Neural cell (in vitro differentiated cells): ENCODE results near the gene SCAI. TPM values are rescaled to one million over a fixed set of nuclear protein-coding genes. Genes with fewer than 3 reads are reported as not detected.
"Not testable (repeated sequence)": the region's sequence is repeated elsewhere in the genome, so short reads cannot be mapped to it uniquely, and the experiment has no call there.

Experiments
- H2AFZ ChIP-seq: fragments of 200-600, 300-800 bp; sonication (generic), shearing (Covaris generic); 2 replicates; pipeline ENCODE4 v1.6.0; 2014; ENCODE audit warnings: low read depth, mild to moderate bottlenecking, antibody characterized with exemption, low read length, moderate library complexity
- H3F3A ChIP-seq: fragments of 200-600 bp; shearing (Covaris generic); 2 replicates; pipeline ENCODE4 v1.6.1; 2016; ENCODE audit warnings: mild to moderate bottlenecking, moderate library complexity, mixed read lengths, antibody characterized with exemption, low read length; ENCODE audit not compliant: insufficient read depth, poor library complexity, severe bottlenecking
- H3K27ac ChIP-seq: fragments of 200-600, 300-800 bp; sonication (generic), shearing (Covaris generic); 2 replicates; pipeline ENCODE4 v1.5.1; 2014; ENCODE audit warnings: mild to moderate bottlenecking, low read length, moderate library complexity
- H3K27me3 ChIP-seq: fragments of 300-800, 200-600 bp; sonication (generic), shearing (Covaris generic); 2 replicates; pipeline ENCODE4 v1.6.0; 2014; ENCODE audit warnings: mild to moderate bottlenecking, low read depth, low read length, moderate library complexity; ENCODE audit not compliant: insufficient read depth
- H3K36me3 ChIP-seq: fragments of 300-800, 200-600 bp; sonication (generic), shearing (Covaris generic); 2 replicates; pipeline ENCODE4 v1.5.1; 2014; ENCODE audit warnings: mild to moderate bottlenecking, antibody characterized with exemption, low read length, moderate library complexity; ENCODE audit not compliant: insufficient read depth
- H3K4me2 ChIP-seq: fragments of 300-800, 200-600 bp; sonication (generic), shearing (Covaris generic); 2 replicates; pipeline ENCODE4 v1.6.0; 2014; ENCODE audit warnings: mild to moderate bottlenecking, low read length
- H3K4me3 ChIP-seq: fragments of 300-800, 200-600 bp; sonication (generic), shearing (Covaris generic); 2 replicates; pipeline ENCODE4 v1.5.1; 2014; ENCODE audit warnings: mild to moderate bottlenecking, low read length, moderate library complexity
- H3K79me2 ChIP-seq: fragments of 200-600 bp; shearing (Covaris generic); replicated peaks from 2 replicates; pipeline ENCODE4 v1.6.0; 2014; ENCODE audit warnings: mild to moderate bottlenecking, low read length, moderate library complexity; ENCODE audit not compliant: insufficient read depth
- H3K9ac ChIP-seq: fragments of 300-800, 200-600 bp; sonication (generic), shearing (Covaris generic); 2 replicates; pipeline ENCODE4 v1.6.1; 2016; ENCODE audit warnings: mild to moderate bottlenecking, low read length, mixed read lengths
- H3K9me2 ChIP-seq: fragments of 200-600 bp; shearing (Covaris generic); 2 replicates; pipeline ENCODE4 v1.6.1; 2016; ENCODE audit warnings: mild to moderate bottlenecking, low read length, mixed read lengths; ENCODE audit not compliant: insufficient read depth
- H3K9me3 ChIP-seq: fragments of 200-600, 300-800 bp; sonication (generic), shearing (Covaris generic); 2 replicates; pipeline ENCODE4 v1.6.1; 2016; ENCODE audit warnings: mild to moderate bottlenecking, mixed run types, low read length, moderate library complexity, mixed read lengths
- H4K20me1 ChIP-seq: fragments of 200-600 bp; shearing (Covaris generic); 2 replicates; pipeline ENCODE4 v1.6.1; 2016; ENCODE audit warnings: mild to moderate bottlenecking, mixed run types; ENCODE audit not compliant: insufficient read depth
- CTCF ChIP-seq: fragments of 450-650 bp; IDR thresholded peaks from 2 replicates; pipeline ENCODE4 v1.5.1; 2014; ENCODE audit warnings: antibody characterized with exemption, mild to moderate bottlenecking, moderate library complexity; ENCODE audit not compliant: poor library complexity, severe bottlenecking
- EZH2 ChIP-seq: fragments of 200-600, 300-800 bp; shearing (Covaris generic), sonication (generic); IDR thresholded peaks from 2 replicates; pipeline ENCODE4 v1.6.1; 2014; ENCODE audit warnings: antibody characterized with exemption, low read length, borderline replicate concordance, mild to moderate bottlenecking; ENCODE audit not compliant: insufficient read depth, poor library complexity, severe bottlenecking
- MXI1 ChIP-seq: fragments of 450-650 bp; conservative IDR thresholded peaks from 2 replicates; pipeline ENCODE4 v1.6.1; 2014; ENCODE audit warnings: antibody characterized with exemption, mild to moderate bottlenecking; ENCODE audit not compliant: poor library complexity, severe bottlenecking
- POLR2AphosphoS5 ChIP-seq: IDR thresholded peaks from 2 replicates; pipeline ENCODE4 v1.6.1; 2012
- RAD21 ChIP-seq: fragments of 450-650 bp; conservative IDR thresholded peaks from 2 replicates; pipeline ENCODE4 v1.6.1; 2014; ENCODE audit warnings: antibody characterized with exemption, mild to moderate bottlenecking, moderate library complexity
- REST ChIP-seq: IDR thresholded peaks from 2 replicates; pipeline ENCODE4 v1.6.1; 2012; ENCODE audit warnings: borderline replicate concordance
- SMC3 ChIP-seq: fragments of 450-650 bp; conservative IDR thresholded peaks from 2 replicates; pipeline ENCODE4 v1.6.1; 2014; ENCODE audit warnings: antibody characterized with exemption, mild to moderate bottlenecking, moderate library complexity; ENCODE audit not compliant: poor library complexity
- TAF1 ChIP-seq: IDR thresholded peaks from 2 replicates; pipeline ENCODE4 v1.6.1; 2012; ENCODE audit warnings: low read depth
- polyA plus RNA-seq: library from polyadenylated mRNA; depleted of rRNA; stranded (reverse); fragments of >200 nt; gene quantifications from 2 replicates; pipeline ENCODE4 v1.2.3, GENCODE V29; 2014

SCAI gene
- polyA plus RNA-seq, 1 donor from 2014 or later: 43.2 TPM

DNA sequence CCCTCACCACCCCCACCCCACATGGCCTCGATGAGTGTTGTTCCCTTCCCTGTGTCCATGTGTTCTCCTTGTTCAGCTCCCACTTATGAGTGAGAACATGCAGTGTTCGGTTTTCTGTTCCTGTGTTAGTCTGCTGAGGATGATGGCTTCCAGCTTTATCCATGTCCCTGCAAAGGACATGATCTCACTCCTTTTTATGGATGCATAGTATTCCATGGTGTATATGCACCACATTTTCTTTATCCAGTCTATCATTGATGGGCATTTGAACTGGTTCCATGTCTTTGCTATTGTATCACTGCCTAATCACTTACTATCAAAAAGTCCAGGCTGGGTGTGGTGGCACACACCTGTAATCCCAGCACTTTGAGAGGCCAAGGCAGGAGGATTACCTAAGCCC, 24.6 kb downstream of the SCAI start:
- H3K4me2 ChIP-seq, H3K27me3 ChIP-seq, H3K79me2 ChIP-seq, H3K9ac ChIP-seq, H3K4me3 ChIP-seq, H2AFZ ChIP-seq, H4K20me1 ChIP-seq, H3K27ac ChIP-seq, H3K9me3 ChIP-seq, H3K36me3 ChIP-seq, H3F3A ChIP-seq, H3K9me2 ChIP-seq: not testable (repeated sequence)

- H3K9ac ChIP-seq, H4K20me1 ChIP-seq, H3K4me2 ChIP-seq, H3K27ac ChIP-seq, H3F3A ChIP-seq, H2AFZ ChIP-seq, H3K9me2 ChIP-seq, H3K4me3 ChIP-seq, H3K27me3 ChIP-seq, H3K9me3 ChIP-seq, H3K79me2 ChIP-seq, H3K36me3 ChIP-seq: not testable (repeated sequence)
These were observed 28.8 kb downstream of the SCAI start for GRCh38 chr9:125114503-125114902.

GRCh38 chr9:125110464-125110863, 32.9 kb downstream of the SCAI start:
- Histone ChIP-seq H4K20me1 (no peaks in the 10 kb centered on the region), H3F3A (no peaks in the 10 kb centered on the region), H3K79me2 (peaks cover 2% of the 10 kb centered on the region), H3K4me3 (no peak overlapping the region), H3K9me3 (peaks cover 3% of the 10 kb centered on the region), H3K9ac (no peak overlapping the region), H3K27ac (no peak overlapping the region), H3K27me3 (no peaks in the 10 kb centered on the region), H3K9me2 (no peaks in the 10 kb centered on the region), H2AFZ (no peak overlapping the region), H3K36me3 (no peaks in the 10 kb centered on the region), H3K4me2 (no peak overlapping the region)
- TF ChIP-seq EZH2 (no peak), RAD21 (no peak), CTCF (no peak), TAF1 (no peak), REST (no peak), MXI1 (no peak), SMC3 (no peak), POLR2AphosphoS5 (no peak)

GRCh38 chr9:125108541-125108940, 34.8 kb downstream of the SCAI start:
- not testable (repeated sequence) for H3K9me3 ChIP-seq, H3K27me3 ChIP-seq, H3K36me3 ChIP-seq, H4K20me1 ChIP-seq, H3F3A ChIP-seq, H3K79me2 ChIP-seq, H3K27ac ChIP-seq, H3K9me2 ChIP-seq, H3K9ac ChIP-seq, H2AFZ ChIP-seq, H3K4me3 ChIP-seq, H3K4me2 ChIP-seq
